GM12874 (cell line): ENCODE results near the gene ELMO2.

Experiments used
- TF ChIP-seq, protein P1 (sequence below): IDR thresholded peaks from 2 replicates; pipeline ENCODE4 v1.5.1; 2011; ENCODE audit warnings: low read depth, mild to moderate bottlenecking, control low read depth, low read length, moderate library complexity; ENCODE audit not compliant: insufficient read depth

ELMO2 gene

DNA sequence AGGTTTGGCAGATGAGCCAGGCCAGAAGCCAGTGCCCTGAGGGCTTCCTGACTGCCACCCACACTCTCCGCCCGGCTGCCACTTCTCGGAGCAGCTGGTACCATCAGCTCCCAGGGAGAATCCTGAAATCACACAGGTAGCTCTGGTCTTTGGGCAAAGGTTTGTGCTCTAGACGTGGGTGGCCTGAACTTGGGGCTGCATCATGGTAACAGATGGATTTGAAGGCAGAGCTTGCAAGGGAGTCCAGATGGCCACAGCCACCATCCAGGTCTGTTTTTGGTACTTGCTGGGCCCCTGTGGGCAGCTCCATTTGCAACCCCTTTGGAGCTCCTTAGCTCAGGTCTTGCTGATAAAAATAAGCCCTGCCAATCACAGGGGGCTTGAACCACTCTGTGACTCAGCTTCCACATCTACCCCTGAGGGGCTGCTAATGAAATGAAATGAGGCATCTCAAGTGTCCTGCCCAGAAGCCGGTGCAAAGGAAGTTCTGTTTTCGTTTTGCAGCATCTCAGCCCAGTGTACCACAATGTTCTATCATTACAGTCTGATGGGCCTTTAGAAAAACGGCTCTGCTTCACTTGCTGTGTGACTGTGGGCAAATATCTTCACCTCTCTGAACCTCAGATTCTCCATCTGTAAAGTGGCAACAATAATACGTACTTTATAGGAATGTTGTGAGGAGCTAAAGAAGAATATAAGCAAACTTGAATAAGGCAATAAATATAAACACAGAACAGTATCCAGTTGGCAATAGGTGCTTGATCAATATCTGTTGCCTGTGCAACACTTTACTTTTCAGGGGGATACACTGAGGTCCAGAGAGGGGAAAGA lies 73.0 kb downstream of the ELMO2 start:
- TF ChIP-seq, protein P1, sequence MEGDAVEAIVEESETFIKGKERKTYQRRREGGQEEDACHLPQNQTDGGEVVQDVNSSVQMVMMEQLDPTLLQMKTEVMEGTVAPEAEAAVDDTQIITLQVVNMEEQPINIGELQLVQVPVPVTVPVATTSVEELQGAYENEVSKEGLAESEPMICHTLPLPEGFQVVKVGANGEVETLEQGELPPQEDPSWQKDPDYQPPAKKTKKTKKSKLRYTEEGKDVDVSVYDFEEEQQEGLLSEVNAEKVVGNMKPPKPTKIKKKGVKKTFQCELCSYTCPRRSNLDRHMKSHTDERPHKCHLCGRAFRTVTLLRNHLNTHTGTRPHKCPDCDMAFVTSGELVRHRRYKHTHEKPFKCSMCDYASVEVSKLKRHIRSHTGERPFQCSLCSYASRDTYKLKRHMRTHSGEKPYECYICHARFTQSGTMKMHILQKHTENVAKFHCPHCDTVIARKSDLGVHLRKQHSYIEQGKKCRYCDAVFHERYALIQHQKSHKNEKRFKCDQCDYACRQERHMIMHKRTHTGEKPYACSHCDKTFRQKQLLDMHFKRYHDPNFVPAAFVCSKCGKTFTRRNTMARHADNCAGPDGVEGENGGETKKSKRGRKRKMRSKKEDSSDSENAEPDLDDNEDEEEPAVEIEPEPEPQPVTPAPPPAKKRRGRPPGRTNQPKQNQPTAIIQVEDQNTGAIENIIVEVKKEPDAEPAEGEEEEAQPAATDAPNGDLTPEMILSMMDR = no peak

DNA sequence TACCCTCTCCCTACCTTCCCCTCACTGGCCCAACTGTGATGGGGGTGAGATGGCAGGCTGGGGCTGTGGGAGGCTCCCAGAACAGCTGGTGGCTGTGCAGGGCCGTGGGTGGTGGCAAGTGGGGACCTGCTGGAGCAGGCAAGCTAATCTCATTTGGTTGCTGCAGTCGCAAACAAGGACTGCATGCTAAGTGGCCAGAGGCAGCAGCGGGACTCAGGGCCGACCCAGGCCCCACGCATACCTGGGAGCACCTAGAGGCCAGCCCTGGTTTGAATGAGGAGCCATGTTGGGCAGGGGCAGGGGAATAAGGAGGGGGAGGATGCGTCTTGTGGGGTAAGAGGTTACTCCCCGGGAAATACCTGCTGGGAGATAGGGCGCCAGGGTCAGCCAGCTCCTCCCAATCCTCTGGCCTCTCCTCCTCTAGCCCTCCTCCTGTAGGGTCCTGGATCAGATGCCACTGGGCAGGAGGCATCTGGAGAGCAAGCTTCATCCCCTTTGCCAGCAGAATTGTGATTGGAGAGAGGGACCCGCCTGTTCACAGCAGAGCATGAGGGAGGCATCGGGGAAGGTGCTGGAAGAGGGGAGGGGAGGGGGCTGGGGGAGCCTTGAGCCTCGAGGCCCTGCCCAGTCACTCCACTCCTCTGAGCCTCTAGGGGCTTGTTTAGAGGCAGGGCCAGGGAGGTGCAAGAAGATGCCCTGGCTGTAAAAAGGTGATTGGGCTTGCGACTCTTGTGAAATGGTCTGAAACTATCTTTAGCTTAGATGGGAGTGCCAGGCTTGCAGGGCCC lies 73.8 kb downstream of the ELMO2 start:
- TF ChIP-seq, protein P1 = no peak

DNA sequence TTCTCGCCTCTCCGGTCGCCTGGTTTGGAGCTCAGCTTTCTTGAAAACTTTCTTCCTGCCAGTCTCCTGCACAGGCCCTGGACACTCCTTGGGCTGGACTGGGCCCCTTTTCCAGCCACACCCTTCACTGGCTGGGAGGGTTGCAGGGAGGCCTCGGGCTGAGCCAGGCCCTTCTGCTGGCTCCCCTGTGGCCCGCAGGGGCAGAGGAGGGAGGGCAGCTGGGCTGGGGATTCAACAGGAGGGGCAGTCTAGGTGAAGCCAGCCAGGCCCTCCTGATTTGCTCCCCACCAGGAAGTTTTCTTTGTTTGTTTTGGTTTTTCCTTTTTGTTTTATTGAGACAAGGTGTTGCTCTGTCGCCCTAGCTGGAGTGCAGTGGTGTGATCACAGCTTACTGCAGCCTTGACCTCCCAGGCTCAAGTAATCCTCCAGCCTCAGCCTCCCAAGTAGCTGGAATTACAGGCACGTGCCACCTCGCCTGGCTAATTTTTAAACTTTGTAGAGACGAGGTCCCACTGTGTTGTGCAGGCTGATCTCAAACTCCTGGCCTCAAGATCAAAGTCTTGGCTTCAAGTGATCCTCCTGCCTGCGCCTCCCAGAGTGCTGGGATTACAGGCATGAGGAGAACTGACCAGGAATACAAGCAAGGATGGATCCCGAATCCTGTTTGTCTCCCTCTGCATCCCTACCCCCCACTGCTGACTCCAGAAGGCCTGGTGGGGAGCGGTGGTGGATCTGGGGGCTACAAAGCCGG lies 74.6 kb downstream of the ELMO2 start:
- TF ChIP-seq, protein P1 = no peak

DNA sequence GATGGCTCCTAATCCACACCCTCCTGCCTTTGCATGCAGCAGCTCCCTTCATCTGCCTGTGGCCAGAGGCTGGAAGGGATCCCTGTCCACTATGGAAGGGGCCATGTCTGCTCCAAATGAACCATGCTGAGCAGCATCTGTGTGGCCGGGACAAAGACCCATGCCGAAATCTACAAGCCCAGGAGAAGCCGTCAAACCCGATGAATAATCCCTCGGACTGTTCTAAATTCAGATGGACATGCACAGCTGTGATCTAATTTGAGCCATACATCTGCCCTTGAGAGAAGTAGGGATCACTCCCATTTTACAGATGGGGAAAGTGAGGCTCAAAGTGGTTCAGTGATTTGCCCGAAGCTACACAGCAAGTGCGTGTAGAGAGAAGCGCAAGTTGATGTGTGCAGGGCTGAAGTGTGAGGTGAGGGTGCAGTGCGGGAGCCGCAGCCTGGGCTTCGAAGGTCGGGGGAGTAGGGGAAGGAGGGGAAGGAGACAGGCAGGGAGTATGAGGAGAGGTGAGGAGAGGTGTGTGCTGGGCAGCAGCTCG lies 75.5 kb downstream of the ELMO2 start:
- TF ChIP-seq, protein P1 = no peak

DNA sequence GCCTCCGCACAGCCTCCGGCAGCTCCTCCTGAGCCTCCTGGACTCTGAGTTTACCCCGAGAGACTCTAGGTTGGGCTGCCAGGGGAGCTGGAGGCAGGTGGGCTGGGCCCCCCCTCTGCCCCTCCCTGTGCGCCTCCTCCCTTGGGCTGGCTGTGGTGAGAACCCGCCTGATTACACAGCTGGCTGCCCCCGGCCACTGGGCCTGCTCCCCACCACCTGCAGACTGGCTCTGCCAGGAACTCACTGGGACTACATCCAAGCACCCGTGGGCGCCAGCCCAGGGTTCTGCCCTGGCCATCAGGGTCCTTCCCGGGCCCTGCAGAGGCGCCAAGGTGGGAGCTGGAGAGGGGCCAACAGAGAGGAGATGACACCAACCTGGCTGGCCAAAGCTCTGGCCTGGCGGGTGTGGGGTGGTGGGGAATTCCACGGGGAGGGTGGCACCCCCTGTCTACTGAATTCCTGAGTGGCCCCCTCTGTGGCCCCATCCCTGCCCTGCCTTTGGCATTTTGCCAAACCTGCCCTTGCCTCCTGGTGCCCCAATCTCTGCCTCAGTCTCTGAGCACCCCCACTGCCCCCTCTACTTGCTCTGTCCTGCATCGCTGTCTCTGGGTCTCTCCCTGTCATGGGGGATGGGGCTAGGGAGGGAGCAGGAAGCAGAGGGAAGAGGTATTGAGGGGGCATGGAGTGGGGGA lies 76.2 kb downstream of the ELMO2 start:
- TF ChIP-seq, protein P1 = no peak

DNA sequence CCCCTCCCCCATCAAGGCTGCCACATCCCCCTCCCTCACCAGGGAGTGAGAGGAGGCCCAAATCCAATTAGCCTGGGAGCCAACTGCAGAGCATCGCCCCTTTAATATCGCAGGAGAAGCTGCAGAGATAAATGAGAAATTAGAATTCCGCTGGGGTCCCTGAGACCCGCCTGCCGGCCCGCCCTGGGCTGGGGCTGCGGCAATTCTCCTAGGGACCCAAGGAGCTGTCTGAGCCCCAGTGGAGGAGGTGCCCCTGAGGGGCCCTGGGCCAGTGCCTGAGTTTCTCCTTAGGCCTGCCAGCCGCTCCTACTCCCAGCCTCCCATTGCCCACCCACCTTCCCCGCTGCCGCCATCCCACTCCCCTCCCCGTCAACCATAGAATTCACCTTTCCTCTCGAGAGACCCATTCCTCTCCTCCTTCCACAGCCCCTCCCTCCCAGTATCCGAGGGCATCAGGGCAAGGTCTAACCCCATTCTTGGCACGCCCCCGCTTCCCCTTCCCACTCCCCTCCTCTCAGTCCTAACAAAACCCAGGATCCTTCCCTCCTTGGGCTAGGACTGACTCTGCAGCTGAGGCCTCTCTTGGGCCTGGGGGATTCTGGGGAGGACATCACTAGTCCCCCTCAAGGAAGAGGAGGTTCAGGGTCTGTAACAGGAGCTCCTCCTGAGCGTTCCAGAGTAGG lies 78.1 kb downstream of the ELMO2 start:
- TF ChIP-seq, protein P1 = no peak
